Stimulated activated naive CD4-positive, alpha-beta T cell treated with Interleukin-2 at 50 U/mL for 16 hours (primary cell): Measurements from ENCODE around the gene CARD8.
"Not testable (repeated sequence)": the region's sequence is repeated elsewhere in the genome, so short reads cannot be mapped to it uniquely, and the experiment has no call there.

Experiments
- DNase-seq: peaks from one replicate; lab custom pipeline; 2025; lab: John Stamatoyannopoulos, UW

Gene CARD8

DNA sequence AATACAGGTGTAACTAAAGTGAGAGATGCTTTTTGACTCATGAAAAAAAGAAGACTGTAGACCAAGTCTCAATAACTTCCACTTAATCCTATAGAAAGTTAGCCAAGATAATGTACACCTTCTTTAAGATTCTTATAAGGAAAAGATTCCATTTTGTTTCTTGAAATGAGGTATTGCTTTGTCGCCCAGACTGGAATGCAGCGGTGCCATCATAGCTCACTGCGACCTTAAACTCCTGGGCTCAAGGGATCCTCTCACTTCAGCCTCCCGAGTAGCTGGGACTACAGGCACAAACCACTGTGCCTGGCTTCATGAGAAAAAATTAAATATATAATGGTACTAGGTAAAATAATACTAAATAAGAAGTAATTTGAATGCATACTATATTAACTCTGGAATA lies 3.3 kb upstream of the CARD8 start:
- DNase-seq, result not testable (repeated sequence)

DNA sequence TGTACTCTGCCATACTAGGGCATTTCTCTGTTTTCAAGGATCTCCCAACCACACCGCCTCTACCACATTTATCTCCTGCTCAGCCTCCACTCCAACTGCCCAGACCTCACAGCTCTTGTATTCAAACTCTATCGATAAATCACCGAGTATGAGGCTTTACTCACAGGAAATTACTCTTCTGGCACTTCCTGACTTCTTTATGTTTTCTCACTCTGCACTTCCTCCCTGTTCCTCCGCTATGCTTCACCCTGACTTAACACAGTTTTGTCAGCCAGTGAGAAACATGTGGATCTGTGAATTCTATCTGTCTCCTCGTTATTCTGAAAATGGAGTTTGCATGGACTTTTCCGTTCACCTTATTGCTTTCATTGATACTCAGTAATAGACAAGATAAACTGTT lies 2.6 kb upstream of the CARD8 start:
- DNase-seq, result peak; percentile 8

DNA sequence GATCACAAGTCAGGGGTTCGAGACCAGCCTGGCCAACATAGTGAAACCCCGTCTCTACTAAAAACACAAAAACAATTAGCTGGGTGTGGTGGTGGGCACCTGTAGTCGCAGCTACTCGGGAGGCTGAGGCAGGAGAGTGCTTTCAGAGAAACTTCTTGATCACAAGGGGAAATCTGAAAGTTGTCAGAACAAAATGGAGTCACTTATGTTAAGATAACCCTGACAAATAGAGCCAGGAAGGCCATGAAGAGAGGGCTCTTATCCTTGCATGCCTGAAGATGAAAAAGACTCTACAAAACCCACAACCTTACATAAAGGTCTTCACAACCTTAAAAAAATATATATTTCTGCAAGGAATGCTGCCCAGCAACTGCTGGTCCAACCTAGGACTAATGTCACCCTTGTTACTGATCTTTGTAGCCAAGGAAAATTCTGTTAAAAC lies 1.2 kb downstream of the CARD8 start:
- DNase-seq, result no peak

DNA sequence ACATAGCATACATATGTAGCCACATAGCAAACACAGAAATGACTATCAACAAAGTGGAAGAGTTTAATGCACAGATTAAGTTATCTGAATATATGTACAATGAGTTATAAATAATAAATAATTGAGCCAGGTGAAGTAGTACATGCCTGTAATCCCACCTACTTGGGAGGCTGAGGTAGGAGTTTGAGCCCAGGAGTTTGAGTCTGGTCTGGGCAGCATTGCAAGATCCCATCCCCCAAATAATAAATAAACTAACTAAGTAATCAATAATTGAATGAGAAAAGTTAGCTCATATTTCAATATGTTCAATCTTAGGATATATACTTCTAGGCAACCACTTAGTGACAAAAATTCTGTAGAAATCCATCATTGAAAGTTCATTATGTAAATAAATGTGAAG lies 1.7 kb downstream of the CARD8 start:
- DNase-seq, result no peak

DNA sequence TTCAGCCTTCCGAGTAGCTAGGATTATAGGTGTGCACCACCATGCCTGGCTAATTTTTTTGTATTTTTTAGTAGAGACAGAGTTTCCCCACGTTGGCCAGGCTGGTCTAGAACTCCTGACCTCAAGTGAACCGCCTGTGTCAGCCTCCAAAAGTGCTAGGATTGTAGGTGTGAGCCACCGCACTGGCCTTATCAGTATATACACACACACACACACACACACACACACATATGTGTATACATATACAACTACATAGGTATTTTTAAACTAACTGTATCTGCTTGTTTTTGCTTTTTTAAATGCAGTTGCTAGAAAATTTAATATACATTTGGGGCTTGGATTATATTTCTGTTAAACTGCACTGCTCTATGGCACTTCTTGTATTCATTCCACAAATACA lies 3.1 kb downstream of the CARD8 start:
- no peak for DNase-seq

DNA sequence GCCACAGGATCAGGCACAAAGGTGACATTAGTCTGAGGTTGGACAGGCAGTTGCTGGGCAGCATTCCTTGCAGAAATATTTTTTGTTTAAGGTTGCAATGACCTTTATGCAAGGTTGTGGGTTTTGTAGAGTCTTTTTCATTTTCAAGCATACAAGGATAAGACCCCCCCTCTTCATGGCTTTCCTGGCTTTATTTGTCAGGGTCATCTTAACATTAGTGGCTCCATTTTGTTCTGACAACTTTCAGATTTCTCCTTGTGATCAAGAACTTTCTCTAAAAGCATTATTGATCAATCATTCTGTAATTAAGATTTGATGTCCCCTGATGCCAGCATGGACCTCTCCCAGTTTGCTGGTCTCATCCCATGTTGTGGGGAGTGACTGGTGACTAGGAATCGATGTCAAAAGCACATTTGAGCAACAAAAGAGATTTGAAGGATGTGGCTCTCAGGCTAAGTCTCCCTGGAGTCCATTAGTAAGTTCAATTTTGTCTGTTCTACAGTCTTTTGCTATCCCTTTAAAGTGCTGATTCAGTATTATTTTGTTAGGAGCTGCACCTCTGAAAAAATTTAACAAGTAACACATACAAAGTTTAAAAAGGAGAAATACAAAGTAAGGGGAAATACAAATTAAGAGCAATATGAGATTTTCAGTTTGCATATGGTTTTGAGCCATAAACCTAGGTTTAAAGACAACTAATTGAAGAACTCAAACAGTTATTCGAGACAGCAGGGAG lies 5.3 kb downstream of the CARD8 start:
- DNase-seq, result no peak

DNA sequence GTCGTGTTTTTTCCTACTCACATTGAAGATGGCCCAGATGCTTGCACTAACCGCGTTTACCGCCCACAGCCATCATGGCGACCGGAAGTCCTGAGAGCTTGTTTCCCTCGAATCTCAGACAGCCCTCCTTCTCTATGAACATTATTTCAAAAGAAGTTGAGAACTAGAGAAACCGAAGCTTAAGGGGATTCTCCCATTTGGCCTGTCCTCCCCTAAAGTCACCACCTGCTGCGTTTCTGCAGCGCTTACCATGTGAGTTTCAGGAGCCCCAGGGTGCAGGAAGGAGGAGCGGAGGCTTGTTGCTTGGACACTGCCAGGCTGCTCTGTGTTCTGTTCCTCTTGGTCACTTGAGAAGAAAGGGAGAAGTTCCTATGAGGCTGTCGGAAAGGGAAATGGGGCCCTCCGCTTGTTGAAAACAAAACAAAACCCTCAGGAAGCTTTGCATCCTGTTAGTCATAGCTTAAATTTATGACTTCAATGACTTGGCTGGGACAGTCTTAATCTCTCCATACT lies 6.2 kb downstream of the CARD8 start:
- peak; percentile 79 for DNase-seq

DNA sequence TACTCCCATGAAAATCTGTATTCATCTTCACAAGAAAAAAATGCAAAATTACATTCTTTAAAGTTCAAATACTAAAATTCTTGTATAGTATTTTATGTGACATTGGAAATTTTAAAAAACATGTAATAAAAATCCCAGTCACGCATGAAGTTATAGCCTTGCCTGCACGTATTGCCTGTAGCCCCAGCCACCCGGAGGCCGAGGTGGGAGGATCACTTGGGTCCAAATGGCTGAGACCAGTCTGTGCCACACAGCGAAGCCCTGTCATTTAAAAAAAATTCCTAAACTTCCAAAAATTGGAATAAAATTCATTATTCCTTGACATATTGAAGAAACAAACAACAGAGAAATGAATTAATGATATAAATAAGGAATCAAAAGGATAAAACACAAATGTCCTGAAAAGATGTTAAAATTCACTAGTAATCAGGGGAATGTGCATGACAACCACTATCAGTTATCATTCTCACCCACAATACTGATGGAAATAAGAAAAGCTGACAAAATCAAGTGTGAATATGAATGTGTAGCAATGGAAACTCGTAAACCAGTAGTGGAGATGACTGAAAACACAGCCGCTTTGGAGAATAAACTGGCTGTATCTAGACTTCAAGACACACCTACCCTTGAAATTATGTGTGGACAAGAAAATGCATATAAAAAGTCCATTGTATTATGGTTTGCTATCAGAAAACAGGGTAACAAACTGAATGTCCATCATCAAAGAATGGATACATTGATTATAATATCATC lies 7.5 kb downstream of the CARD8 start:
- DNase-seq, result no peak

DNA sequence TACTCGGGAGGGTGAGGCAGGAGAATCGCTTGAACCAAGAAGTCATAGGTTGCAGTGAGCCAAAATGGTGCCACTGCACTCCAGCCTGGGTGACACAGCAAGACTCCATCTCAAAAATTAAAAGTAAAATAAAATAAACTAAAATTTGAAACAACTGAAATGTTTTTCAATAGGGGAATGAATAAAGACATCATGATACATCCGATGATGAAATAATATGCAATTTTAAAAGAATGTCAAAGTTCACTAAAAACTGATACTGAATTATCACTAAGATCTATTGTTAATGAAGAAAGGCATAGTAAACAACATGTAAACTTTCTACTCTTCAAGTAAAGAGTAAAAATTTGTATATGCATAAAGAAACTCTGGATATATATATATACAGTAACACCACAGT lies 8.5 kb downstream of the CARD8 start:
- DNase-seq, result no peak

DNA sequence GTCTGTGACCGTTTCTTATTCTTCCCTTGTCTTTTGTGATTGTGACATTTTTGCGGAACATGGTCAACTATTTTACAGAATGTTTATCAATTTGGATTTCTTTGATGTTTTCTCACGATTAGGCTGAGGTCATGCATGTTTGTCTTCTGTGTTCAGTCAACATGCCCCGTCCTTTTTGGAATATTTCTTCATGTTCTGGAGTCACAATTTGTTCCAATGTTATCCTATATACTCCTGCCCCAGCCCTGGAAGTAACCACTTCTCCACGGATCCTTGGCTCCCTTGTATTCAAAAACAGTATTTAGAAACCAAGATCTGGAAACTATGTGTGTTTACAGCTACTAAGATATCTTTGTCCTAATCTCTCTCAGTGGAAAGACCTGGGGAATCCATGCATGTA lies 9.6 kb downstream of the CARD8 start:
- DNase-seq, result no peak

DNA sequence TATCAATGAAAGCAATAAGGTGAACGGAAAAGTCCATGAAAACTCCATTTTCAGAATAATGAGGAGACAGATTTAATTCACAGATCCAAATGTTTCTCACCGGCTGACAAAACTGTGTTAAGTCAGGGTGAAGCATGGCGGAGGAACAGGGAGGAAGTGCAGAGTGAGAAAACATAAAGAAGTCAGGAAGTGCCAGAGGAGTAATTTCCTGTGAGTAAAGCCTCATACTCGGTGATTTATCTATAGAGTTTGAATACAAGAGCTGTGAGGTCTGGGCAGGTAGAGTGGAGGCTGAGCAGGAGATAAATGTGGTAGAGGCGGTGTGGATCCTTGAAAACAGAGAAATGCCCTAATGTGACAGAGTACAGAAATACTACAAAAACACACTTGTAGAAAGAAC lies 11.4 kb downstream of the CARD8 start:
- no peak for DNase-seq

DNA sequence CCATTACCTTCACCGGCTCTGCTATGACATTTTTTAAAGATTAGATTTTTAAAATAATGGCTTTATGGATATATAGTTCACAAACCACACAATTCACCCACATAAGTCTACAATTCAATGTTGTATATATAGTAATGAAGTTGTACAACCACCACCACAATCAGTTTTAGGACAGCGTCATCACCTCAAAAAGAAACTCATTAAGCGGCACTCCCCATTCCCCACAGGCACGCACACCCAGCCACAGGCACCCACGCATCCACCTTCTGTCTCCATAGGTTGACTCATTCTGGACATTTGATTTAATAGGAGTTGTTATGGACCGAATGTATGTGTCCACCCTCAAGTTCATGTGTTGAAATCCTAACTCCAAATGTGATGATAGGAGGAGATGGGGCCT lies 13.9 kb downstream of the CARD8 start:
- peak; percentile 5 for DNase-seq

DNA sequence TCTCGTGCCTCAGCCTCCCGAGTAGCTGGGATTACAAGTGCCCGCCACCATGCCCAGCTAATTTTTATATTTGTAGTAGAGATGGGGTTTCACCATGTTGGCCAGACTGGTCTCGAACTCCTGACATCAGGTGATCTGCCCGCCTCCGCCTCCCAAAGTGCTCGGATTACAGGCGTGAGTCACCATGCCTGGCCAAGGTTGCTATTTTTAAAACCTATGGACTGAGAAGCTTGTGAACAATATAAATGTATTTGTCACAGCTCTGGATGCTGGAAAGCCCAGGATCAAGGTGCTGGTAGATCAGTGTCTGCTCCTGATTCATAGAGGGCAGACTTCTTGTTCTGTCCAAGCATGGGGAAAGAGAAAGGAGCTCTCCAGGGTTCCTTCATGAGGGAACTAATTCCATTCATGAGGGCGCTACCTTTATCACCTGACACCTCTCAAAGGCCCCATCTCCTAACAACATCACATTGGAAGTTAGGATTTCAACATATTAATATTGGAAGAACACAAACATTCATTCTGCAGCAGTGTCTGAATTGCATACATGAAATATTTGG lies 16.1 kb downstream of the CARD8 start:
- DNase-seq, result no peak

DNA sequence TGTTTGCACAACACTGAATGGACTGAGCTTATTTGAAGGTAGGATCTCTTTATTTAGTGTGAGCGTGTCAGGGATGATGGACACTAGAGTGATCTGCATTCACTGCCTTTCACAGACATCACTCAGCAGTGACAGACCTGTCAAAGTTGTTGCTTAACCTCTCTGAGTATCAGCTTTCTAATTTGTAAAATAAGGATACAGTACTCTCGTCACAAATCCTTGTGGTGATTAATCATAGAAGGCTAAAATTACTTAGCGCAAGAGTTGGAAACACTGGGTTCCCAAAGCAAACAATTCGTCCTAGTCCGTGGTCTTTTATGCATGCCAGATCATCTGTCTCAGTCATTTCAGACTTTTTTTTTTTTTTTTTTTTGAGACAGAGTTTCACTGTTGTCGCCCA lies 16.6 kb downstream of the CARD8 start:
- no peak for DNase-seq

DNA sequence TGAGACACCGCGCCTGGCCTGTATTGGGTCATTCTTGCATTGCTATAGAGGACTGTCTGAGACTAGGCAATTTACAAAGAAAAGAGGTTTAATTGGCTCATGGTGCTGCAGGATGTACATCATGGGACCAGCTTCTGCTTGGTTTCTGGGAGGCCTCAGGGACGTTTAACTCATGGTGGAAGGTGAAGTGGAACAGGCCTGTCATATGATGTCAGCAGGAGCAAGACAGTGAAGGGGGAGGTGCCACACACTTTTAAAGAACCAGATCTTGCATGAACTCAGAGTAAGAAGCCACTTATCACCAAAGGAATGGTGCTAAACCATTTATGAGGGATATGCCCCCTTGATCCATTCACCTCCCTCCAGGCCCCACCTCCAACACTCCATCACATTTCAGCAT lies 18.7 kb downstream of the CARD8 start:
- no peak for DNase-seq

DNA sequence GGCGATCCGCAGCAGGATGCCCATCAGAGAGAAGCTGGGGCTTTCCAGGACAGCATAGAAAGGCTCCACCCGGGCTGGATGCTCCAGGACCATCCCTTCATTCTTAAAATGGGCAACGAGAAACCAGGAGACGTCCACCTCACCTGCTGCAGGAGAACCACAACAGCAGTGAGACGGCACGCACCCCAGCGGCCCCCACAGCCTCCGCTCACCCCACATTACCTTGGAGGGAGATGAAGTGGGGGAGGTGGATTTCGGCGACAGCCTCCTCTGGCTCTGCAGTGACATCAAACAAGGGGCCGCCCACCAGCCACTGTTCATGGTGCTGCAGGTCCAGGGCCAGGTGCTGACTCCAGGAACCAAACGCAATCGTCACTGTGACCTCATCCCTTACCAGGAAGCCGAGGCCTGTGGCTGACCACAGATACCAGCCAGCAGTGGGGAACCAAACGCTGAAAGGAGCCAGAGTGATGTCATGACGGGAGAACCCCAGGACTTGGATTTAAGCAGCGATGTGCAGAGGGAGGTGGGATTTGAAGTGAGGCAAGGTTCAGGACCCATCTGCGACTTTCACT lies 25.1 kb downstream of the CARD8 start:
- DNase-seq, result peak; percentile 8

DNA sequence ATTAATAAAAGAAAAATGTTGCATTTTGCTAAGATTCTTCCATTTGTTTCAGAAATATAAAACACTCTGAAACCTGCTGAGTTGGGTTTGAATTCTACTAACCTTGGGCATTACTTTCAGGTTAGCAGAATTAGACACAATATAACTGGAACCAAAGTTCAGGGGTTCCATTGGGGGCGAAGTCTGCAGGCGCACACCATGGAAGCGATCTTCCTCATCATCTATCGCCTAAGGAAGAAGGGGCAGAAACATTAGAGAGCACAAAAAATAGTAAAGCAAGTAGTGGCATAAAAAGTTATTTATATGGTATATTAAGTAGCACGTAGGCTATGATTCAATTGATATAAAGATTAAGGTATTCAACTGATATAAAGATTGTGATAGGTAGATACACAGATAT lies 34.1 kb downstream of the CARD8 start:
- DNase-seq, result no peak

DNA sequence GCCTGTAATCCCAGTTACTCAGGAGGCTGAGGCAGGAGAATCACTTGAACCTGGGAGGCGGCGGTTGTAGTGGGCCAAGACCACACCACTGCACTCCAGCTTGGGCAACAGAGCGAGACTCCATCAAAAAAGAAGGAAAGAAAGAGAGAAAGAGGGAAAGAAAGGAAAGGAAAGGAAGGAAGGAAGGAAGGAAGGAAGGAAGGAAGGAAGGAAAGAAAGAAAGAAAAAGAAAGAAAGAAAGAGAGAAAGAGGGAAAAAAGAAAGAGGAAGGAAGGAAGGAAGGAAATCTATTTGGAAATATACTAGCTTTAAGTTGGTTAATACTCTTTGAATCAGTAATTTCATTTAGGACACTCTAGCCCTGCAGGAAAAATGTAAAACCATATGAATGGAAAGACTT lies 34.9 kb downstream of the CARD8 start:
- DNase-seq, result not testable (repeated sequence)

DNA sequence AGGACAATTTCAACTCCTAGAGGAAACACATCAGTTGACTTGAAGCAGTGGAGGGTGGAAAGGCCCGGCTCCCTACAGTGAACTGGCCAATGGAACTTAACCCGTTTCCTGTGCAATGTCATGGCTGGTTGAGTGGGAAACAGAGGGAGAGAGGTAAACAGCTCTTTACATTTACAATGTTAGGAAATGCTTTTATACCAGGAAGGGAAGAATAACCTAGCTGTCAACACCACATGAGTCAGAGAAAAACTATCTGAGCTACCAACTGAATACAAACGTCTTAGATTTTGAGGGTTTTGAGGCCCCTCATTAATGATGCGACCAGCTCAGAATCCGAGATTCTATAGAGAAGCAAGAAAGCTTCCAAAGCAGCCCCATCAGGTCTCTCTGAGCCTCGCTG lies 36.7 kb downstream of the CARD8 start:
- DNase-seq, result no peak

DNA sequence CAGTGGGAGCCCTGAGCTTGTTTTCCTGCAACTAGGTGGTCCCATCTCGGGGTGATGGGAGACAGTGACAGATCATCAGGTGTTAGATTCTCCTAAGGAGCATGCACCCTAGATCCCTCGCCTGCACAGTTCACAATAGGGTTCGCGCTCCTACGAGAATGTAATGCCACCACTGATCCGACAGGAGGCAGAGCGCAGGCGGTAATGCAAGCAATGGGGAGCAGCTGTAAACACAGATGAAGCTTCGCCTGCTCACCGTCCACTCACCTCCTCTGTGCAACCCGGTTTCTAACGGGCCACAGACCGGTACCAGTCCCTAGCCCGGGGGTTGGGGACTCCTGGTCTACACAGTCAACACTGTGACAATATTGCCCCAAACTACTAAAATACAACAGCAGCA lies 38.8 kb downstream of the CARD8 start:
- no peak for DNase-seq

DNA sequence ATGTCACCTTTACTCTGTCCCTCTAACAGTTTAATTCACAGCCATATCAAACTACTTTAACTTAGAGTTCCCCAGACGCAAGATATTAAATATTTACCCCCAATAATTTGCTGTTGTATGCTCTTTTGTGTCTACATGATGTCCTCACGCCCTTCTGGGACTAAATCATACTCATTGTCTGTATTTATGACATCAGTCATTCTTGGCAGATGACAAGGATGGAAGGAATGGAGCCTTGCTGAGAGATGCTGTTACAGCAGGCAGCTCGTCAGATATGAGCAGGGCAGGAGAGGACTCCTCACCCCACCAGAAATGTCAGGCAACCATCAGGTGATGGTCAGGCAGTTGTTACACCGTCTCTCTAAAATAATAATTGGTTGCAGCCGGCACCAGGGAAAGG lies 41.8 kb downstream of the CARD8 start:
- DNase-seq, result no peak

DNA sequence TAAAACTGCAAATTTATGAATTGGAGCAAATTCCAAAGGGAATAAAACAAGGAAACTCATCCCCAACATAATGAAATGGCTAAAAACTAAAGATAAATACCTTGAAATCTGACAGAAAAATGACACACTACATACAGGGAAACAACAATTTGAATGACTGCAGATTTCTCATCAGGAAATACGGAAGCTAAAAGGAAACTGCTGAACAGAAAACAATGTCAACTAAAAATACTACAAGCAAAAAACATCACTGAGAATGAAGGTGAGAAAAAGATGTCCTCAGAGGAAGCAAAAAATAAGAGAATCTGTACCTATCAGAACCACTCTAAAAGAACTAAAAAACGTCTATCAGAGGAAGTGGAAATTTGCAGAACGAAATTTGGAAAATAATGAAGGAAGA lies 45.7 kb downstream of the CARD8 start:
- no peak for DNase-seq
